Embryonic facial prominence (tissue), 1 donor: ENCODE data around the gene CIDEA.

Source experiments
- DNase-seq: peaks from one replicate; pipeline ENCODE4 v3.0.0-alpha.2; 2016; ENCODE audit errors: extremely low spot score

The CIDEA gene

DNA sequence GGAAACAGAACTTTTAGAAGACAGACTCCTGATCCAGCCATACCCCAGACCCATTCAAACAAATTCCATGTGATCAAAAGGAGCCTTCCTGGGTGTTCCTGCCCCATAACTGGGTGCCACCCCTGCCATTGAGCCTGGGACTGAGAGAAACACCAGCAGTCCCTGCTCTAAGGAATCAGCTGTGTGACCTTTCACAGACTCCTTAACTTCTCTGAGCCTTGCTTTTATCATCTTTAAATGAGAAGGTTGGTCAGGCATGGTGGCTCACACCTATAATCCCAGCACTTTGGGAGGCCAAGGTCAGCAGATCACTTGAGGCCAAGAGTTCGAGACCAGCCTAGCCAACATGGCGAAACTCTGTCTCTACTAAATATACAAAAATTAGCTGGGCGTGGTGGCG lies 20.6 kb downstream of the CIDEA start:
- no peak for DNase-seq

DNA sequence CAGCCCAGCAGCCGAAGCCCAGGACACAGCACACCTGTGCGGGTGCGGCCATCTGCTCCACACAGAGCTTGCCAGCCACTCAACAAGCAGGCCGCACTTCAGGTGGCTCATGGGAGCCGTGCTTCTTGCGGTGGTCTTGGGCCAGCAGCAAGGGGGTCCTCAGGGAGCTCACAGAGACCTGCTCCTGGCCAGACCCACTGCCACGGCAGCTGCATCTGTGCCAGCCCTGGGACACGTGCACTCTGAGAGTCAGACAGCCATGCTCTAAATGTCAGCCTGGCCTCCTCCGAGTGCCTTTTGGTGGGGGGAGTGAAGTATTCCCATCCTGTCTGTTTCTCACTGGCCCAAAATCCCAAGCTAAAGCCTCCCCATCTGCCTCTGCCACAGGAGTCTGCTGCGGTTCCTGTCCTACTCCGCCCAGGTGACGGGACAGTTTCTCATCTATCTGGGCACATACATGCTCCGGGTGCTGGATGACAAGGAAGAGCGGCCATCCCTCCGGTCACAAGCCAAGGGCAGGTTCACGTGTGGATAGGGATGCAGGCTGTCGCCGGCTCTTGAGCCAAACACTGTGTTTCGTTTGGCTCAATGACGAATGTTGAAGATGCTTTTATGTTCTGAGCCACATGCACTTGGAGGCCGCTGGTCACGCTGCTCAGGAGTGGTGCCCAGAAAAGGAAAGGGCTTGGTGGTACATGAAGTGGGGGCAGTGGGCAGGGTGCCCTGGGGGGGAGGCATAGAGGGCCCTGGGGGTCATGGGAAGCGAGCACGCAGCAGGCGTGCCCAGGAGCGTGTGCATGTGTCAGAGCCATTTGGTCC lies 22.8 kb downstream of the CIDEA start:
- DNase-seq = no peak

DNA sequence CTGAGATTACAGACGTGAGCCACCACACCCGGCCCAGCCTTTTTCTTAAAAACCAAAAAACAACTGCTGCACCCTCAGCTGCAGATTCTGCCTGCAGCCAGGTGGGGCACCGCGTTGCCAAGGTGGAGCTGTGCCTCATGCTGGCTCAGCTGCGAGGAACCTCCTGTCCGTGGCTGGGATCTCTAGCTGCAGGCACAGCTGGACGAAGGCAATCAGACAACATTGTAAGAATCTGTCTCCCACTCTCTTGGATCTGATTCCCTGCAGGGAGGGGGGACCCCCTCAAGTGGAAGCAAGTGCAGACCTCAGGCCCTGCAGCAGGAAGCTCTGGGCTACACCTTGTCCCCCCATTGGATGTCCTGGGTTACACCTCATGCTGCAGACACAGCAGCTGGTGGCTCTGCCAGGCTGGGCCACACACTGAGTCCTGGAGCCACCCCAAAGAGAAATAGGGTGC lies 24.1 kb downstream of the CIDEA start:
- no peak for DNase-seq

DNA sequence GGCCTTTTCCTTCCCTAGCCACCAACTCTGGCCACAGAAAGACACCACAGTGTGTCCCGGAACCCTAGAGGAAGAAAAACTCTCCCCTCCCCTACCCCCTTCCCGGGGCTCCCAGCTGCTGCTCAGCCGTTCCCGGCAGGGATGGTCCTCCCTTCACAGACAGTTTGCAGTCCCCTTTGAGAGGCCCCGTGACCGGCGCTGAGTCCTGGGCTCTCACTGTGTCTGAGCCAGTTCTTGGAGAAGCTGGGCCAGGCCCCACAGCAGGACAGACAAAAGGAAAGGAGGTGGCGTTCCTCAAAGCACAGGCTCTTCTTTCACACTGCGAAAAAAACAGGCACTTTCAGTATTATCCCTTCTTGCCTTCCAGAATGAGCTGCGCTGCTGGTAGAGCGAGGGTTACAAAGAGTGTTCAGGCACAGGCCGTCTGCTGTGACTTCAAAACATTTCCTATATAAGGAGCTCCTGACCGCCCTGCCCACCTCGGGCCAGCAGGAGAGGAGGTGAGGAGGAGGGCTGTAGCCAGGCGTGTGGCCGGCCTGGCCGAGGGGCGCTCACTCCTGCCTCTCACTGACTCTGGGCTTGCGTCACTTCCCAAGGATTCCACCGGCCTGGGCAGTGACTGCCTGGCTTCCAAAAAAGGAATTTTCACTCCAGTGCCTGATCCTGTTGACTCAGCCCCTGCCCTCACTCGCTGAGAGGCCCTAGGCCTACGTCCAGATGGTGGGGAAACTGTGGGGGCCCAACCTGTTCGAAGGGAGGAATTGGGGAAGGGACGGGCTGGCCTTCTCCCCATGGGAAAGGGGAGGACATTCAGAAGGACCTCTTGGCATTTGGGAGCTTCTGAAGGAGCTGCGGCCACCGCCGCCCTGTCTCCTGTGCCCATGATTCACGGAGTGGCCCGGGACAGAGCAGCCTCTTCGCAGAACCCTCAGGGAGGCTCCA lies 24.9 kb downstream of the CIDEA start:
- no peak for DNase-seq

DNA sequence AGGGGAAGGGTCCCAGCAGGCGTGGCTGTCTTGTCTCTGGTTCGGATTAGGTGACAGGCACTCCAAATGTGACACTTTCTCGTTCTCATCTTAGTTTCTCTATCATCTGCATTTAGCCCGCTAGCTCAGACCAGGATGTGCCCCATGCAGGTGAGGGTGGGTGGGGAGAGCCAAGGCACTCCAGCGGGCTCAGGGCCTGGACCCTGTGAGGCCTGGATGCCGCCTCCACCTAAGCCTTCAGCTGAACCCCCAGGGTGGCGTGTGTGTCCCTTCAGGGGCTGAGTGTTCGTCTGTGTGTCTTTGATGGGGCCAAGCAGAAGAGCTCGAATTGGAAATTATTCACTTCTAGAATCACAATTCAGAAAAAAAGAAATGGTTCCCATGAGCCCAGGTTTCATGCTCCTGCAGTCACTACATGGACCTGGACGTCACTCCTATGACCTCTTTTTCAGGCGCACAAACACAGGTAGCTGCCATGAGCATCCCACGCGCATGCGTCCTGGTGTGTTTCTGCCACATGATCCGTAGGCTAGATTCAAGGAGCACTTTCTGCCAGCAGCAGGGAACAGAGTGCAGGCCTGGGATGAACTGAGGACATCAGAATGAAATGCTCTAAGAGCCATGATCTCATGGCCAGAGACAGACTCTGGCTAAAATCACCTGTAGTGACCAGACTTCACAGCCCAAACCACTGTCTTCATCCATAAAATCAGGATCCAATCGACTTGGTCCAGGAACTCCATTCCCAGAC lies 25.8 kb downstream of the CIDEA start:
- no peak for DNase-seq

- DNase-seq = no peak
Observed at GRCh38 chr18:12281861-12282260, 27.7 kb downstream of the CIDEA start.

DNA sequence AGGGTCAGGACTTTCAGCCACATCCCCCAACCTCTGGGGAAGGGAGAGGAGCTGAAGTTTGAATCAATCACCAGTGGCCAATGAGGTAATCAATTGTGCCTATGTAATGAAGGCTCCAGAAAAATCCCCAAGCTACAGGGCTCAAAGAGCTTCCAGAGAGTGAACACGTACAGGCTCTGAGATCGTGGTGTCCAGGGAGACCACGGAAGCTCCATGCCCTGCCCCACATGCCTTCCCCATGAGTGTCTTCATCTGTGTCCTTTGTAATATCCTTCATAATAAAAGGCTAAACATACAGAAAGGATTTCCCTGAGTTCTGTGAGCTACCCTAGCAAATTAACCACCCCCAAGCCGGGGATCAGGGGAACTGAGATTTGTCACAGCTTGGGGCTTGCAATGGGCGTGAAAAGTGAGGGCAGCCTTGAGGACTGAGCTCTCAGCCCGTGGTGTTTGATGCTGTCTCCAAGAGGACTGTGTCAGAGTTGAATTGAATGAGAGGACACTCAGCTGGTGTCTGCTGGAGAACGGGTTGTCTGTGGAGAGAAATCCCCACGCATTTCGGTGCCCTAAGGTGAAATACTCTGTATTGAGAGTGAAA lies 28.4 kb downstream of the CIDEA start:
- no peak for DNase-seq

GRCh38 chr18:12283256-12283655 lies 29.1 kb downstream of the CIDEA start:
- DNase-seq = no peak

DNA sequence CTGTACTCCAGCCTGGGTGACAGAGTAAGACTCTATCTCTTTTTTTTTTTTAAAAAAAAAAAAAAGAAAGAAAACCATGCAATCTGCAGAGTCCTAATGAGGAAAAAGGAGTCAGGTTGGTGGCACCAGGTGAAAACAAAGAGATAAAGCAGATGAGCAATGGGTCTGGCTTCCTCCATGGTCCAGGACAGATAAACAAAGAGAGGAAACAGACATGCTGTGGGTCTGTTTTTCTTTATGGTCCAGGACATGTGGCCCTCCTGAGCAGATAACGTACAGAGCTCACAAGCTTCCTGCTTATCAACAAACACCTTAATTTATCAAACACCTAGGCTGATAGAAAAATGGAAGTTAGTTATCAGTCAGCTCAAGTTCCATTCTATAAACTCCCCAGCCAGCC lies 29.5 kb downstream of the CIDEA start:
- DNase-seq = no peak

DNA sequence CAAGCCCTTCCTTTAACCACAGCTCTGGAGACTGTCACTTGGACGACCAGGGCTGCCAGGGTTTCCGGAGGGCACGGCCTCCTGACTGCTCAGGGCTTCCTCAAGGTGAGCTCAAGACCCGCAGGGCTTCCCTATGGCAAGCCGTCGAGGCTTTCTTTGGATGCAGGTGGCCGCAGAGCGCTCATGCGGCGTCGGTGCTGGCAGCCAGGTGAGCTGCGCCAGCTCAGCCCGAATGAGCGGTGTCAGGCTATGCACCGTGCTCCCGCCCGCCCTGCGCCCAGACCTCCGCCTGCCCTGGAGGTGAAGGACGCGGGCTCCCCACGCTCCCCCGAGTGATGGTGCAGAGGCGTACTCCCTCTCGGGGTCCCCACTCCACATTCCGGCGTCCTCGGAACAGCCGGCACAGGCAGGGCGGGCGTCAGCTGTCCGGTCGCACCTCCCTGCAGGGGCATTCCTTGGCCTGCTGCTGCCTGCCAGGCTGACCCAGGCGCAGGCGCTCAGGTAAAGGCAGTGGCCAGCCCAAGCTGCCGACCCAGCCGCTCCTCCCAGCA lies 33.0 kb downstream of the CIDEA start:
- DNase-seq = no peak

DNA sequence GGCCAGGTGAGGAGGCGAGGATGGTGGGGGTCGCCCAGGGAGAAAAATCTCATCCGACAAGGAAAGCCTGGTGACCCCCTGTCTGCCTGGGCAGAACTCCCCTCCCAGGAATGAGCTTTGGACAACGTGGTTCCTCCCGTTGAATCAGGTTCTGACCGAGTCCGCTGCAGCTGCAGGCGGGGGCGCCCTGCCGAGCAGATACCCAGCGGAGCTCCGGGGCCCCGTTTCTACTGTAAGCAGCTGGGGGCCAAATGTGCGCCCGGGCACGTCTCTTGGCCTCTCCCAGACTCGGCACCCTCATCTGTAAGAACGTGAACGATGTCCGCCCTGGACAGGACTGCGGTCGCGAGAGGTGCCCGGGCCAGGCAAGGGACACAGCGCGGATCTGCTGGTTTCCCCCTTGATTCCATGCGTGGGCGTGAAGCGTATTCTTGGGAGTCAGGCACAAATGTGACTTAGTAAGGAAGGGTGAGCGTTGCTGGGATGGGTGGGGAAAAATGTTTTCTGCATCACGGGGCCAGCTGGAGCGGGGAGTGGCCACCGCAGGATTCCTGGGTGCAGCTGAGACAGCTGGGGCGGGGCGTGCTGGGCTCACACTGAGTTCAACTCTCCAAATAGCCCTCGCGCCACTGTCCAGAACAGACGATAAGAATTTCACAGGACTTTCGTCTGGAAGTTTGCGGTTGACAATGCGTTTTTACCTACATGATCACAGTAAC lies 33.7 kb downstream of the CIDEA start:
- DNase-seq = no peak

- no peak for DNase-seq
Observed at GRCh38 chr18:12288403-12288755, 34.2 kb downstream of the CIDEA start.

DNA sequence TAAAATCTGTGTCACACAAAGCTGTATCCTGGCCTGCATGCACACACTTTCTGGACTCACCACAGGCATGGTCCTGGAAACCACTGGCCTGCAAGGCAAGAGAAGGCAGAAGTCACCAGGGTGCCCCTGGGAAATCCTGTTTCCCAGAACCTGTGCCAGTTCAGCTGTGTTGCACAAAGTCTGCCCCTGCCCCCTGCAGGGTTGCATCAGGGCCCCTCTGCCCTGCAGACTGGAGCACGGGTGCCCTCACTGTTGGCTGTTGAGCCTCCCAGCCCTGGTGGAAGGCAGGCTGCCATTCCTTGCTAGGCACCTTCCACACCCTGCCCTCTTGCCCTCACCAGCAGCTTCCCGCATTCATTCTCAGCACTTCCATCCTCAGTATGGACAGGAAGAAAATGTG lies 35.9 kb downstream of the CIDEA start:
- DNase-seq = no peak

DNA sequence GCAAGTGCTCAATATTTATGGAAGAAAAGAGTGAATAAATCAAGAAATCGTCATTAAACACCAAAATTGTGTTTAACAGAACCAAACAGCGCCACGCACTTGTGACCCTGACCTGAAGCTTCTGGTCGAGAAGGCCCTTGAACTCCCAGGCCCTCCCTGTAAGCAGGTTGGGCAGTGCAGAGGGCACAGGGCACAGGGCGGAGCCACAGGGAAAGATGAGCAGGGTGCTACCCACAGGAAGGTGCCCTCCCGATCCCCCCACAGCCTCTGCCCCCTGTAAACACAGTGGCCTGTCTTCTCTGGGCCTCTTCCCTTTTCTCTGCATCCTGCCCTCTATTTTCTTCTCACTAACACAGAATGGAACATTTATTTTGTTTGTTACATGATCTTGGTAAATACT lies 37.0 kb downstream of the CIDEA start:
- DNase-seq = no peak

GRCh38 chr18:12291690-12292089 lies 37.5 kb downstream of the CIDEA start:
- DNase-seq = no peak

- DNase-seq = no peak
Observed at GRCh38 chr18:12293831-12294230, 39.7 kb downstream of the CIDEA start.

DNA sequence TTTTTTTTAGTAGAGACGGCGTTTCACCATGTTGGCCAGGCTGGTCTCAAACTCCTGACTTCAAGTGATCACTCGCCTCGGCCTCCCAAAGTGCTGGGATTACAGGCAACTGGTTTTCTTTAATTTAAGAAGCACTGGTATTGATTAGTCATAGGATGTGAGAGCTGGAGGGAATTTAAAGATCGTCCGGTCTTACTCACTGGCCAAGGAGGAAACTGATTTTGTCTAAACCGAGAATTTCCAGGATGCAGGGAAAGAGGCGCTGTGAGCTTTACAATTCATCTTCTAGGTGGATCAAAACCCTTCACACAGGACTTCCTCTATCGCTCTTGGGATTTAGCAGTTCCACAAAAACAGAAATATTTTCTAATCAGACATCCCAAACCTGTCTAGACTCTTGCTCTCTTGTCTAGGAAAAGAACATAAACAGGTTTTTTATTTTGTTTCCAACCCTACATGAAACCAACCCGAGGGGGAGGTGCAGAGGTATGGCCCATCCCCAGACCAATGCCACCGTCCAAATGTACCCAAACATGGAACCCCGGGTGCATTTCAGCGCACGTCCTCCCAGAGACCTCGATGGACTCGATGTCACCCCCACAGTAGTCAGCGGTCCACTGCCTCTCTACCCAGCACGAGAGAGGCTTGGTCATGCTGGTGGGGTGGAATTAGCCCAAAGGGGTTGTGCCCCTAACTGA lies 41.4 kb downstream of the CIDEA start:
- no peak for DNase-seq

DNA sequence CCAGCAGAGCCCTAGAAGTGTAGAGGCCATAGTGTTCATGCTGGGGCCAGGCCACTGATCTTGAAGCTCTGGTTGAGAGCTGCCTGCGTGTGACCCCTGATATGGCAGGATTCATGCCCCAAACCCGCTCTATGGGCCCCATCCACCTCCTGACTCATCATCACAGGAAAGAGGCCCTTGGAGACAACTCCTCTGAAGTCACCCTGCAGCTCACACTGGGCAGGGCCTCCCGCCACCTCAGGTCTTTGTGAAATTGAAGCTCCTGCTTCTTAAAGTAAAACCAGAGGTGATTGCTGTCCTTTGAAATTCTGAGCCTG lies 41.9 kb downstream of the CIDEA start:
- DNase-seq = no peak

- DNase-seq = no peak
Observed at GRCh38 chr18:12296457-12296856, 42.3 kb downstream of the CIDEA start.

GRCh38 chr18:12299862-12300261 lies 45.7 kb downstream of the CIDEA start:
- DNase-seq = no peak
